Neural cell (in vitro differentiated cells): ENCODE measurements around the gene FTL. TPM values are rescaled to one million over a fixed set of nuclear protein-coding genes. Genes with fewer than 3 reads are reported as not detected.

Experiments used
- H2AFZ ChIP-seq: fragments of 200-600, 300-800 bp; sonication (generic), shearing (Covaris generic); 2 replicates; pipeline ENCODE4 v1.6.0; 2014; ENCODE audit warnings: low read depth, mild to moderate bottlenecking, antibody characterized with exemption, low read length, moderate library complexity
- H3F3A ChIP-seq: fragments of 200-600 bp; shearing (Covaris generic); 2 replicates; pipeline ENCODE4 v1.6.1; 2016; ENCODE audit warnings: mild to moderate bottlenecking, moderate library complexity, mixed read lengths, antibody characterized with exemption, low read length; ENCODE audit not compliant: insufficient read depth, poor library complexity, severe bottlenecking
- H3K27ac ChIP-seq: fragments of 200-600, 300-800 bp; sonication (generic), shearing (Covaris generic); 2 replicates; pipeline ENCODE4 v1.5.1; 2014; ENCODE audit warnings: mild to moderate bottlenecking, low read length, moderate library complexity
- H3K27me3 ChIP-seq: fragments of 300-800, 200-600 bp; sonication (generic), shearing (Covaris generic); 2 replicates; pipeline ENCODE4 v1.6.0; 2014; ENCODE audit warnings: mild to moderate bottlenecking, low read depth, low read length, moderate library complexity; ENCODE audit not compliant: insufficient read depth
- H3K36me3 ChIP-seq: fragments of 300-800, 200-600 bp; sonication (generic), shearing (Covaris generic); 2 replicates; pipeline ENCODE4 v1.5.1; 2014; ENCODE audit warnings: mild to moderate bottlenecking, antibody characterized with exemption, low read length, moderate library complexity; ENCODE audit not compliant: insufficient read depth
- H3K4me2 ChIP-seq: fragments of 300-800, 200-600 bp; sonication (generic), shearing (Covaris generic); 2 replicates; pipeline ENCODE4 v1.6.0; 2014; ENCODE audit warnings: mild to moderate bottlenecking, low read length
- H3K4me3 ChIP-seq: fragments of 300-800, 200-600 bp; sonication (generic), shearing (Covaris generic); 2 replicates; pipeline ENCODE4 v1.5.1; 2014; ENCODE audit warnings: mild to moderate bottlenecking, low read length, moderate library complexity
- H3K79me2 ChIP-seq: fragments of 200-600 bp; shearing (Covaris generic); replicated peaks from 2 replicates; pipeline ENCODE4 v1.6.0; 2014; ENCODE audit warnings: mild to moderate bottlenecking, low read length, moderate library complexity; ENCODE audit not compliant: insufficient read depth
- H3K9ac ChIP-seq: fragments of 300-800, 200-600 bp; sonication (generic), shearing (Covaris generic); 2 replicates; pipeline ENCODE4 v1.6.1; 2016; ENCODE audit warnings: mild to moderate bottlenecking, low read length, mixed read lengths
- H3K9me2 ChIP-seq: fragments of 200-600 bp; shearing (Covaris generic); 2 replicates; pipeline ENCODE4 v1.6.1; 2016; ENCODE audit warnings: mild to moderate bottlenecking, low read length, mixed read lengths; ENCODE audit not compliant: insufficient read depth
- H3K9me3 ChIP-seq: fragments of 200-600, 300-800 bp; sonication (generic), shearing (Covaris generic); 2 replicates; pipeline ENCODE4 v1.6.1; 2016; ENCODE audit warnings: mild to moderate bottlenecking, mixed run types, low read length, moderate library complexity, mixed read lengths
- H4K20me1 ChIP-seq: fragments of 200-600 bp; shearing (Covaris generic); 2 replicates; pipeline ENCODE4 v1.6.1; 2016; ENCODE audit warnings: mild to moderate bottlenecking, mixed run types; ENCODE audit not compliant: insufficient read depth
- CTCF ChIP-seq: fragments of 450-650 bp; IDR thresholded peaks from 2 replicates; pipeline ENCODE4 v1.5.1; 2014; ENCODE audit warnings: antibody characterized with exemption, mild to moderate bottlenecking, moderate library complexity; ENCODE audit not compliant: poor library complexity, severe bottlenecking
- EP300 ChIP-seq: fragments of 450-650 bp; conservative IDR thresholded peaks from 2 replicates; pipeline ENCODE4 v1.6.1; 2014; ENCODE audit warnings: antibody characterized with exemption, mild to moderate bottlenecking, moderate library complexity; ENCODE audit not compliant: poor library complexity, severe bottlenecking
- EZH2 ChIP-seq: fragments of 200-600, 300-800 bp; shearing (Covaris generic), sonication (generic); IDR thresholded peaks from 2 replicates; pipeline ENCODE4 v1.6.1; 2014; ENCODE audit warnings: antibody characterized with exemption, low read length, borderline replicate concordance, mild to moderate bottlenecking; ENCODE audit not compliant: insufficient read depth, poor library complexity, severe bottlenecking
- MXI1 ChIP-seq: fragments of 450-650 bp; conservative IDR thresholded peaks from 2 replicates; pipeline ENCODE4 v1.6.1; 2014; ENCODE audit warnings: antibody characterized with exemption, mild to moderate bottlenecking; ENCODE audit not compliant: poor library complexity, severe bottlenecking
- POLR2AphosphoS5 ChIP-seq: IDR thresholded peaks from 2 replicates; pipeline ENCODE4 v1.6.1; 2012
- RAD21 ChIP-seq: fragments of 450-650 bp; conservative IDR thresholded peaks from 2 replicates; pipeline ENCODE4 v1.6.1; 2014; ENCODE audit warnings: antibody characterized with exemption, mild to moderate bottlenecking, moderate library complexity
- REST ChIP-seq: IDR thresholded peaks from 2 replicates; pipeline ENCODE4 v1.6.1; 2012; ENCODE audit warnings: borderline replicate concordance
- SMC3 ChIP-seq: fragments of 450-650 bp; conservative IDR thresholded peaks from 2 replicates; pipeline ENCODE4 v1.6.1; 2014; ENCODE audit warnings: antibody characterized with exemption, mild to moderate bottlenecking, moderate library complexity; ENCODE audit not compliant: poor library complexity
- TAF1 ChIP-seq: IDR thresholded peaks from 2 replicates; pipeline ENCODE4 v1.6.1; 2012; ENCODE audit warnings: low read depth
- polyA plus RNA-seq: library from polyadenylated mRNA; depleted of rRNA; stranded (reverse); fragments of >200 nt; gene quantifications from 2 replicates; pipeline ENCODE4 v1.2.3, GENCODE V29; 2014

The FTL gene
- polyA plus RNA-seq, 1 donor from 2014 or later = 886 TPM

DNA sequence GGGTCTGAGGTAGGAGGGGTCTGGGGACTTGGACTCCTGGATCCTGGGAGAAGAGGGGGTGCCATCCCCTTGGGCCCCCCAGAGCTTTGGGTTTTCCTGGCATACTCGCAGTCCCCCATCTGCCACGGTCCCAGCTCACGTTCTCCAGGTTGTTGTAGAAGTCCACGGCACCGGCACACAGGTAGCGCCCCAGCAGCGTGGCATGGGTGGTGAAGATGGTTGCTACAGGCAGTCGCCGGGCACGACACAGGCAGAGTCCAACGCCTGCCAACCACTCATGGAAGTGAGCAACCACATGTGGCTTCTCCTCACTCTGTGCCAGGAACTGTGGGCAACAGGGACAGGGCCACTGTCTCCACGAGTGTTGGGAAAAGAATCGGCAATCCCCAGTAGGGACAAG lies 20.6 kb downstream of the FTL start:
- Histone ChIP-seq H3K9me3 (no peaks in the 10 kb centered on the region), H3F3A (no peaks in the 10 kb centered on the region), H3K9me2 (no peaks in the 10 kb centered on the region), H2AFZ (no peak overlapping the region), H3K9ac (no peak overlapping the region), H3K27me3 (no peaks in the 10 kb centered on the region), H3K36me3 (no peaks in the 10 kb centered on the region), H3K4me2 (no peak overlapping the region), H3K4me3 (no peak overlapping the region), H4K20me1 (no peaks in the 10 kb centered on the region), H3K79me2 (no peaks in the 10 kb centered on the region), H3K27ac (no peak overlapping the region)
- TF ChIP-seq MXI1 (no peak), CTCF (no peak), RAD21 (no peak), POLR2AphosphoS5 (no peak)

- Histone ChIP-seq H3K36me3 (no peaks in the 10 kb centered on the region), H3K27me3 (no peaks in the 10 kb centered on the region), H3K9me2 (no peaks in the 10 kb centered on the region), H4K20me1 (no peaks in the 10 kb centered on the region), H2AFZ (no peak overlapping the region), H3K27ac (no peak overlapping the region), H3K4me3 (no peak overlapping the region), H3K79me2 (no peaks in the 10 kb centered on the region), H3F3A (no peaks in the 10 kb centered on the region), H3K4me2 (no peak overlapping the region), H3K9ac (no peak overlapping the region), H3K9me3 (no peaks in the 10 kb centered on the region)
- TF ChIP-seq POLR2AphosphoS5 (no peak), CTCF (no peak), RAD21 (no peak), SMC3 (no peak), TAF1 (no peak), MXI1 (no peak)
Observed at GRCh38 chr19:48986211-48986610, 21.1 kb downstream of the FTL start.

DNA sequence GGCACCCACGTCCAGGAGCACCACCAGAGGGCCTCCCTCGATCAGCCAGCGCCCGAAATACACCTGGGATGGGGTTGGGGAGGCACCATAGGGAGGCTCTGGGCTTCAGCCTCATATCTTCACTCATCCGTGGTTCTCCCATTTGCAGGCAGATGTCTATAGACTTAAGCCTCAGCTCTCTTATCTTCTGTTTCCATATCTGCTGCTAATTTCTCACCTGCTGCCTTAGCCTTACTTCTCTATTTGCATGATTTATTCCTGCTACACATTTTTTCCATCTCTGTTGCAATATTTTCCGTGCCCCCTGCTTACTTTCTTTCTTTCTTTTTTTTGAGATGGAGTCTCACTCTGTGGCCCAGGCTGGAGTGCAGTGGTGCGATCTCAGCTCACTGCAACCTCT lies 22.2 kb downstream of the FTL start:
- no peak overlapping the region for H3K4me3 ChIP-seq
- no peak overlapping the region for H3K27ac ChIP-seq
- H3K79me2 ChIP-seq = peaks cover 6% of the 10 kb centered on the region
- H3F3A ChIP-seq = no peaks in the 10 kb centered on the region
- no peak overlapping the region for H2AFZ ChIP-seq
- no peaks in the 10 kb centered on the region for H3K36me3 ChIP-seq
- no peaks in the 10 kb centered on the region for H4K20me1 ChIP-seq
- TF ChIP-seq TAF1 (no peak), CTCF (no peak), EZH2 (no peak), EP300 (no peak), REST (no peak), SMC3 (no peak)
- H3K9ac ChIP-seq = no peak overlapping the region
- no peaks in the 10 kb centered on the region for H3K9me2 ChIP-seq
- no peak overlapping the region for H3K4me2 ChIP-seq
- no peaks in the 10 kb centered on the region for H3K9me3 ChIP-seq
- no peaks in the 10 kb centered on the region for H3K27me3 ChIP-seq
